KOPT-K1 (cell line): ENCODE measurements around the gene STAG3.

Source experiments
- H3K27ac ChIP-seq: fragments of 200-600 bp; sonication (generic); 2 replicates; pipeline ENCODE4 v1.5.1; 2016; ENCODE audit warnings: antibody characterized with exemption, mild to moderate bottlenecking, low read depth, low read length; ENCODE audit not compliant: poor library complexity, severe bottlenecking
- H3K36me3 ChIP-seq: fragments of 200-600 bp; sonication (generic); 2 replicates; pipeline ENCODE4 v1.5.1; 2017; ENCODE audit warnings: antibody characterized with exemption, mild to moderate bottlenecking, low read length, moderate library complexity; ENCODE audit not compliant: insufficient read depth
- H3K9me3 ChIP-seq: fragments of 200-600 bp; sonication (generic); 2 replicates; pipeline ENCODE4 v1.5.1; 2017; ENCODE audit warnings: antibody characterized with exemption, low read length, mild to moderate bottlenecking; ENCODE audit not compliant: insufficient read depth, poor library complexity, severe bottlenecking

Gene STAG3

DNA sequence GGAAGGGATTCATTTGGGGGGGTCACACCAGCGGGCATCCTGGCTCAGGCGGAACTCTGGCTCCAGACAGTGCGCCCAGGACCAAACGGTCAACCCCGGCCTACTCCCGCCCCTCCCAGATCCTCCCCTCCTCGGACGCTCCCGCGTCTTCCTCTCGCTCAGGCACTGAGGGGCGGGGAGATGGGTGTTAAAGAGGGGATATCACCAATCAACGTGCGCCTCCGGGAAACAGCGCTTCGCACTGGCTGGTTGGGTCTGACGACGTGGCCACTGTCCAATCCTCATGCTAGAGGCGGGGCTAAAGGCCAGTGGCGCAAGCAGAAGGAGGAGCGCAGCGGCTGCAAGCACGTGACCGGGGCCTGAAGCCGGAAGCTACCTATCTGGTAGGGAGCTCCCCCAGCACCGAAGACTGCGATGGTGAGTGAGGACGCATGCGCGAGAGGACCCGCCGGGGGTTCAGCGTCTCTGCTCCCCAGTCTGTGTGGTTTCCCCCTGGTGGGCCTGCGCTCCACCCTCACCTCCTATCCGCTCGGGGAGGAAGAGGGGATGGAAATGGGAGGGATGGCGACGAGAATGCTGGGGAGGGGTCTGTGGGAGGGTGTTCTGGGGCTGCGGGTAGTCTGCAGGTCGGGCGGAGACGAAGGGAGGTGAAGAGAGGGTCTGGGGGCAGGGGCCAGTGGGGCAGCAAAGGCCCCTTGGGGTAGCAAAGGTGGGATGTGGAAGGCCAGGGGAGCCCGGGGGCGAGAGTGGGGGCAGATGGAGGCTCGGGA lies 29.0 kb upstream of the STAG3 start, which contains the start of gene LAMTOR4:
LAMTOR4 (plus strand) TSS at position 360 of the 770 bp plus-strand sequence; CDS start at position 415, 55 bp downstream.
- peak within 1 kb of the TSS; percentile 89 for H3K27ac ChIP-seq
- peaks cover 23% of the 10 kb centered on the region for H3K36me3 ChIP-seq
- no peaks in the 10 kb centered on the region for H3K9me3 ChIP-seq

DNA sequence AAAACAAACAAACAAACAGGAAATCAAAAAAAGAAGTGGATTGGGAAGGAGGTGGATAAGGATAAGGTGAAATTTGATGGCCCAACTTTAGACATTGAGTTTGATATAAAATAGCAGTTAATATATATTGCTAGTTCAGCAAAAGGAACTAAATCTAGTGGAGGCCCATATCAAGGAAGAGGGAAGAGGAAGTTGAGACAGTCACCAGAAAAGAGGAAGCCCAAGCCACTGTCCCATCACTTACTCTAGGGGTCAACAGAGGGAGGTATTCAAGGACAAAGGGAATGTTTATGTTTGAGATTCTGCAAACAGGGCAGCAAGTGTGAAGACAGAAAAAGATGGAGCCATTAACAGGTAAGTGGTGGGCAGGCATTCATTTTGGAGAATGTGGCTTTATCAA lies 25.3 kb upstream of the STAG3 start:
- H3K36me3 ChIP-seq = peaks cover 59% of the 10 kb centered on the region

GRCh38 chr7:100152937-100153666 lies 24.6 kb upstream of the STAG3 start:
- Histone ChIP-seq H3K36me3 (peaks cover 61% of the 10 kb centered on the region), H3K27ac (no peak overlapping the region), H3K9me3 (no peaks in the 10 kb centered on the region)

More for the DNA sequence above, 25.3 kb upstream of the STAG3 start:
- Histone ChIP-seq H3K27ac (no peak overlapping the region), H3K9me3 (no peaks in the 10 kb centered on the region)

GRCh38 chr7:100153708-100154535 lies 23.8 kb upstream of the STAG3 start:
- Histone ChIP-seq H3K36me3 (peaks cover 61% of the 10 kb centered on the region), H3K27ac (no peak overlapping the region), H3K9me3 (no peaks in the 10 kb centered on the region)

GRCh38 chr7:100154651-100155491 lies 22.8 kb upstream of the STAG3 start:
- H3K9me3 ChIP-seq = no peaks in the 10 kb centered on the region
- H3K27ac ChIP-seq = no peak overlapping the region
- H3K36me3 ChIP-seq = peaks cover 61% of the 10 kb centered on the region

DNA sequence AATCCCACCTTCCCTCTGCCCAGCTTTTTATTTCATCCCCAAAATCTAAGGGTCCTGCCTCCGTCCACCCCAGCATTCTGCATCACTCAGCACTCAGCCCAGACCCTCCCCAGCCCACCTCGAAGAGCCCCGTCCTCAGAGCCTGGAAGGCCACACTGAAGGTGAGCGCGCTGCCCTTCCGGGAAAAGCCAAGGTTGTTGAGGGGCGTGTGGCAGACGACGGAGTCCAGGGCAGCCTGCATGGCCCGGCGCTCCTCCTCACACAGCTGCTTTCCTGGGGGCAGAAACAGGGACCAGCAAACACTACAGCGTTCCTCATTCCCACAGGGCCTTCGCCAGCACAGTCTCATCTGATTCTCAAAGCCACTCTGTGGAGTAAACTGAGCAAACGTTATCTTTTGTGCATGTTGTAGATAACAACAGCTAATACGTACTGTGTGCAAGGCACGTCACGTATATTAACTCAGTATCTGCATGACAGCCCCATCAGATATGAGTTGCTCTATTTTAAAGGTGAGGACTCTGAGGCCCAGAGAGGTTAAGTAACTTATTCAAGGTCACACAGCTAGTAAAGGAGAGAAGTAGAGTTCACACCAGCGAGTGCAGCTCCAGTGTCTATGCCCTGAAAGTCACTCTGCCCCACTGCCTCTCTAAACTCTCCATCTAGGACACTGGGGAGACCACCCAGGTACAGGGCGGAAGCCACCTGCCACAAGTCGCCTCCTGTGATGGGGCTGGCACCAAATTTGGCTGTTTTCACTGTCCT lies 22.0 kb upstream of the STAG3 start:
- peaks cover 61% of the 10 kb centered on the region for H3K36me3 ChIP-seq
- no peaks in the 10 kb centered on the region for H3K9me3 ChIP-seq
- H3K27ac ChIP-seq = peak overlapping the region; percentile 84

DNA sequence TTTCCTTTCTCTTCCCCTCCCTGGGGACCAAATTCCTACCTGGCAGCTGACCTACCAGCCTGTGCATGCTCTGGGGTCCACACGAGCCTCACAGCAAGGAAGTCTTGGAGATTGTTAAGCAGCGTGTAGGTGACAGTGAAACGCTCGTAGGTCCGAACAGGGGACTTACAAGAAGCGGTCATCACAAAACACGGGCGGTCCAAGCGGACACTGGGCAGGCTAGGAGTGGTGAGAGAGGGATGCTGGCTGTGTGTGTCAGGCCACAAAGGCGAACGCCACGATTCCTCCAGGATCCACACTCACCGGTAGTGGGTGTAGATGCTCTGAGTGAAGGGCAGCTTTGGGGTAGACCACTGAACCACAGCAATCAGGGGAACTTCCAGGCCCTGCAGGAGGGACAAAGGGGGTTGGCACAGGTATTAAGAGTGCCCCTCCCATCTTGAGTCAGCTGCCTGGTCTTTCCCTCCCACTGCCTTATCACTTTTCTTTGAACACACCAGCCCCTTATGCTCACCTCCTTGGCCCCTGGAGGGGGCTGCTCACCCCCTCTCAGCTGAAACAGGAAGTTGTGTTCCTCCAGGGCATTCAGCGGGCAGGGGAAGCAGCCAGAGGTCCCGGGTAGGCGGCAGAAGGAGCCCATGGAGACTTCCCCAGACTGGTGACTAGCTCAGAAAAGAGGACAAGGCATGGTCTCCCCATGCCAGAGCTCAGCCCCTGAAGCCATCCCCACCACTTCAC lies 21.2 kb upstream of the STAG3 start:
- H3K9me3 ChIP-seq = no peaks in the 10 kb centered on the region
- H3K27ac ChIP-seq = peak overlapping the region; percentile 84
- H3K36me3 ChIP-seq = peaks cover 61% of the 10 kb centered on the region

GRCh38 chr7:100157069-100157333 lies 20.7 kb upstream of the STAG3 start:
- no peaks in the 10 kb centered on the region for H3K9me3 ChIP-seq
- H3K27ac ChIP-seq = peak overlapping the region; percentile 84
- H3K36me3 ChIP-seq = peaks cover 56% of the 10 kb centered on the region

GRCh38 chr7:100157334-100158228 lies 20.1 kb upstream of the STAG3 start:
- Histone ChIP-seq H3K36me3 (peaks cover 50% of the 10 kb centered on the region), H3K27ac (peak overlapping the region; percentile 84), H3K9me3 (no peaks in the 10 kb centered on the region)

- H3K9me3 ChIP-seq = no peaks in the 10 kb centered on the region
- H3K27ac ChIP-seq = peak within 1 kb of the TSS; percentile 84
- peaks cover 41% of the 10 kb centered on the region for H3K36me3 ChIP-seq
Measured at GRCh38 chr7:100158229-100159098, 19.3 kb upstream of the STAG3 start, which contains the start of gene TRAPPC14. Gene TRAPPC14 (minus strand): TSS chr7:100158723. CDS start chr7:100158499, 224 bp downstream.

GRCh38 chr7:100159099-100159623 lies 18.6 kb upstream of the STAG3 start:
- peaks cover 34% of the 10 kb centered on the region for H3K36me3 ChIP-seq
- H3K9me3 ChIP-seq = no peaks in the 10 kb centered on the region
- peak overlapping the region; percentile 84 for H3K27ac ChIP-seq

GRCh38 chr7:100160067-100160466 lies 17.7 kb upstream of the STAG3 start:
- Histone ChIP-seq H3K9me3 (no peaks in the 10 kb centered on the region), H3K36me3 (peaks cover 25% of the 10 kb centered on the region), H3K27ac (no peak overlapping the region)
